IMR-90 (cell line): ENCODE data around the gene MYL2. TPM values are rescaled to one million over a fixed set of nuclear protein-coding genes. Genes with fewer than 3 reads are reported as not detected.

ENCODE experiments used
- ATAC-seq: fragments of 200-7000 bp; cut with Tn5 transposase; 2 replicates; pipeline ENCODE4 v1.9.1; 2020; ENCODE audit warnings: low read depth, mild to moderate bottlenecking, moderate library complexity
- BruUV-seq: library from RNA; stranded (reverse); fragments of 400-500 nt; replicated peaks from 2 replicates; lab custom pipeline; 2021; lab: Mats Ljungman, UMichigan
- CTCF ChIA-PET: fragments of 300-600 bp; formaldehyde crosslinking; extraction: SDS; loops from one replicate; lab custom pipeline; 2021; ENCODE audit warnings: antibody characterized with exemption; lab: Yijun Ruan, JAX
- POLR2A ChIA-PET: fragments of 300-600 bp; sonication (Branson Sonifier 250); formaldehyde crosslinking; loops from one replicate; lab custom pipeline; 2022; ENCODE audit warnings: antibody characterized with exemption; ENCODE audit not compliant: unreplicated experiment; lab: Charles Lee
- DNase-seq: peaks from one replicate; pipeline ENCODE4 v3.0.0; 2013
- H2AFZ ChIP-seq: replicated peaks from 2 replicates; pipeline ENCODE3; 2013; ENCODE audit warnings: low read length, mild to moderate bottlenecking; ENCODE audit not compliant: poor library complexity
- H2AK5ac ChIP-seq: 2 replicates; pipeline ENCODE4 v1.6.1; 2013; ENCODE audit warnings: low read depth, low read length, inconsistent platforms
- H2AK9ac ChIP-seq: replicated peaks from 2 replicates; pipeline ENCODE3; 2013; ENCODE audit warnings: mild to moderate bottlenecking, low read depth, low read length, moderate library complexity; ENCODE audit not compliant: poor library complexity
- H2BK120ac ChIP-seq: 2 replicates; pipeline ENCODE4 v1.6.1; 2013; ENCODE audit warnings: low read depth, low read length, inconsistent platforms
- H2BK15ac ChIP-seq: 3 replicates; pipeline ENCODE4 v1.6.1; 2013; ENCODE audit warnings: low read depth, low read length, inconsistent platforms
- H2BK20ac ChIP-seq: 2 replicates; pipeline ENCODE4 v1.6.1; 2013; ENCODE audit warnings: low read depth, mild to moderate bottlenecking, inconsistent platforms, low read length, moderate library complexity
- H2BK5ac ChIP-seq: 2 replicates; pipeline ENCODE4 v1.6.1; 2013; ENCODE audit warnings: mild to moderate bottlenecking, low read depth, low read length, inconsistent platforms; ENCODE audit not compliant: poor library complexity, severe bottlenecking
- H3K14ac ChIP-seq: replicated peaks from 2 replicates; pipeline ENCODE4 v1.6.1; 2013; ENCODE audit warnings: low read depth, low read length, inconsistent platforms
- H3K18ac ChIP-seq: 2 replicates; pipeline ENCODE4 v1.6.1; 2013; ENCODE audit warnings: low read depth, low read length, control low read depth
- H3K23ac ChIP-seq: 2 replicates; pipeline ENCODE4 v1.6.1; 2013; ENCODE audit warnings: low read depth, low read length, inconsistent platforms
- H3K27ac ChIP-seq: 2 replicates; pipeline ENCODE4 v1.5.1; 2013; ENCODE audit warnings: mild to moderate bottlenecking, control low read depth, low read length; ENCODE audit not compliant: insufficient read depth
- H3K27me3 ChIP-seq: 2 replicates; pipeline ENCODE4 v1.6.1; 2013; ENCODE audit warnings: low read length; ENCODE audit not compliant: control insufficient read depth, insufficient read depth
- H3K36me3 ChIP-seq: 2 replicates; pipeline ENCODE4 v1.6.1; 2013; ENCODE audit warnings: low read length, mixed read lengths; ENCODE audit not compliant: control insufficient read depth, insufficient read depth
- H3K4ac ChIP-seq: 2 replicates; pipeline ENCODE4 v1.6.1; 2013; ENCODE audit warnings: low read depth, low read length, inconsistent platforms
- H3K4me1 ChIP-seq: 2 replicates; pipeline ENCODE4 v1.6.1; 2013; ENCODE audit warnings: low read length, mixed read lengths; ENCODE audit not compliant: control insufficient read depth, insufficient read depth
- H3K4me2 ChIP-seq: 2 replicates; pipeline ENCODE4 v1.6.1; 2013; ENCODE audit warnings: low read depth, mild to moderate bottlenecking, control low read depth, low read length, moderate library complexity
- H3K4me3 ChIP-seq: 2 replicates; pipeline ENCODE4 v1.5.1; 2013; ENCODE audit warnings: low read depth, mild to moderate bottlenecking, control low read depth, low read length, moderate library complexity; ENCODE audit not compliant: insufficient read depth
- H3K56ac ChIP-seq: 2 replicates; pipeline ENCODE4 v1.6.1; 2013; ENCODE audit warnings: low read length, inconsistent platforms; ENCODE audit not compliant: insufficient read depth; ENCODE audit errors: extremely low read depth
- H3K79me1 ChIP-seq, 2 experiments: 2 replicates each; pipeline ENCODE4 v1.6.1; 2013; ENCODE audit warnings: low read length in 2 of 2, inconsistent platforms in 1 of 2, low read depth in 1 of 2
- H3K9ac ChIP-seq: 2 replicates; pipeline ENCODE4 v1.6.1; 2013; ENCODE audit warnings: low read depth, low read length, control low read depth
- H3K9me1 ChIP-seq: 2 replicates; pipeline ENCODE4 v1.6.1; 2013; ENCODE audit warnings: low read length, inconsistent platforms; ENCODE audit not compliant: insufficient read depth
- H3K9me3 ChIP-seq: 2 replicates; pipeline ENCODE4 v1.6.1; 2013; ENCODE audit warnings: low read length; ENCODE audit not compliant: control insufficient read depth, insufficient read depth
- H4K20me1 ChIP-seq: 2 replicates; pipeline ENCODE4 v1.6.1; 2013; ENCODE audit warnings: low read length, inconsistent platforms; ENCODE audit not compliant: insufficient read depth
- H4K5ac ChIP-seq: 2 replicates; pipeline ENCODE4 v1.6.1; 2013; ENCODE audit warnings: mild to moderate bottlenecking, low read depth, low read length, control low read depth
- H4K8ac ChIP-seq, 2 experiments: 2 replicates each; pipeline ENCODE4 v1.6.1; 2013; ENCODE audit warnings: low read depth in 2 of 2, low read length in 2 of 2, control low read depth in 1 of 2, inconsistent platforms in 1 of 2
- H4K91ac ChIP-seq: 2 replicates; pipeline ENCODE4 v1.6.1; 2013; ENCODE audit warnings: low read depth, low read length, inconsistent platforms; ENCODE audit not compliant: insufficient read depth
- BHLHE40 ChIP-seq: fragments of 150-350 bp; IDR thresholded peaks from 2 replicates; pipeline ENCODE4 v1.6.1; 2016; ENCODE audit warnings: mild to moderate bottlenecking, low read depth, low read length
- CHD1 ChIP-seq: IDR thresholded peaks from 2 replicates; pipeline ENCODE4 v1.6.1; 2012; ENCODE audit warnings: low read depth, low read length, improper control_type of control experiment
- MAFK ChIP-seq: IDR thresholded peaks from 2 replicates; pipeline ENCODE4 v1.6.1; 2012; ENCODE audit warnings: low read depth, low read length, improper control_type of control experiment
- MAZ ChIP-seq: IDR thresholded peaks from 2 replicates; pipeline ENCODE4 v1.6.1; 2012; ENCODE audit warnings: low read depth, mild to moderate bottlenecking, low read length, improper control_type of control experiment, moderate library complexity, borderline replicate concordance
- MXI1 ChIP-seq: IDR thresholded peaks from 2 replicates; pipeline ENCODE4 v1.6.1; 2012; ENCODE audit warnings: low read depth, mild to moderate bottlenecking, low read length, moderate library complexity, borderline replicate concordance
- NFE2L2 ChIP-seq: fragments of 150-350 bp; IDR thresholded peaks from 2 replicates; pipeline ENCODE4 v1.6.1; 2016; ENCODE audit warnings: low read depth, mild to moderate bottlenecking, low read length
- RAD21 ChIP-seq: IDR thresholded peaks from 2 replicates; pipeline ENCODE4 v1.6.1; 2012; ENCODE audit warnings: low read length, improper control_type of control experiment
- RCOR1 ChIP-seq: IDR thresholded peaks from 2 replicates; pipeline ENCODE4 v1.6.1; 2012; ENCODE audit warnings: mild to moderate bottlenecking, low read length, improper control_type of control experiment; ENCODE audit not compliant: insufficient replicate concordance
- RFX5 ChIP-seq: IDR thresholded peaks from 2 replicates; pipeline ENCODE4 v1.8.0; 2012; ENCODE audit warnings: low read depth, mild to moderate bottlenecking, low read length, moderate library complexity
- WGBS, 2 experiments: methylation state at CpG; one replicate each; pipeline versions ENCODE4 v1.1.5 to v1.1.7; 2013; ENCODE audit warnings: missing lambda C conversion rate in 2 of 2; ENCODE audit not compliant: insufficient read length in 1 of 2; ENCODE audit errors: extremely low coverage in 2 of 2; 5-methylcytosine and 5-hydroxymethylcytosine counted together
- dilution Hi-C: fragments of 300-500 bp; cut with HindIII; formaldehyde crosslinking; loops from one replicate; pipeline ENCODE4 v1.14.3; 2018; ENCODE audit warnings: low sequenced_read_pairs; ENCODE audit not compliant: unreplicated experiment
- in situ Hi-C: fragments of 300-500 bp; cut with MboI; formaldehyde crosslinking; loops from 3 replicates; pipeline ENCODE4 v1.14.3; 2019; ENCODE audit warnings: low sequenced_read_pairs, inconsistent platforms, mixed read lengths
- intact Hi-C: fragments of 100-400 bp; cut with micrococcal nuclease; formaldehyde crosslinking; loops from 2 replicates; pipeline ENCODE4 v1.10.0; 2022
- polyA plus RNA-seq, 3 experiments: library from polyadenylated mRNA; depleted of rRNA; stranded (reverse); fragments of >200 nt; gene quantifications; 2 replicates each; pipeline ENCODE4 v1.2.3, GENCODE V29; 2012; ENCODE audit warnings: low replicate concordance in 1 of 3
- total RNA-seq: library from RNA; depleted of rRNA; stranded (reverse); fragments of >200 nt; gene quantifications from 2 replicates; pipeline ENCODE4 v1.2.3, GENCODE V29; 2012
- TF ChIP-seq, protein P1 (sequence below): fragments of 150-350 bp; IDR thresholded peaks from 2 replicates; pipeline ENCODE4 v1.6.1; 2016; ENCODE audit warnings: low read depth, mild to moderate bottlenecking, low read length, moderate library complexity, borderline replicate concordance
- TF ChIP-seq, protein P2 (sequence below): fragments of 150-350 bp; IDR thresholded peaks from 2 replicates; pipeline ENCODE4 v1.6.1; 2017; ENCODE audit warnings: mild to moderate bottlenecking, antibody characterized with exemption, low read length, low read depth
- TF ChIP-seq, protein P3 (sequence below): conservative IDR thresholded peaks from 2 replicates; pipeline ENCODE4 v1.5.1; 2012; ENCODE audit warnings: mild to moderate bottlenecking, low read depth, low read length, improper control_type of control experiment

The MYL2 gene
- total and polyA plus RNA-seq, 2 of the 4 experiments (the other 2 are of a cell fraction) = not detected

DNA sequence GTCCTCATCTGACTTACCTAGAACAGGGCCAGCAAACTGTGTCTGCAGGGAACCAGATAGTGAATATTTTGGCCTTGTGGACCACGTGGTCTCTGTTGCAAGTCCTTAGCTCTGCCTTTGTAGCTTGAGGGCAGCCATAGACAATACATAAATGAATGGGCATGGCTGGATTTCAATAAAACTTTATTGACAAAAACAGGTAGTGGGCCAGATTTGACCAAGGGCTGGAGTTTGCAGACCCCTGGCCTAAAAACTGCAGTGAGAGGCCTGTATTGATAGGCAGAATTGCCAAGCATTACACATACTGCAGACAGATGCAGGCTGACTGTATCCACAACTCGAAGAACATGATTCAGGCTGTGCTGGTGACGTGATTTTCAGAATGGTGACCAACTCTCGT is 48.3 kb downstream of the MYL2 start:
- Histone ChIP-seq H3K4ac (no peak overlapping the region), H2BK5ac (no peak overlapping the region), H3K36me3 (no peaks in the 10 kb centered on the region), H2BK120ac (no peak overlapping the region), H3K4me3 (no peak overlapping the region), H3K27me3 (no peaks in the 10 kb centered on the region), H3K56ac (no peak overlapping the region), H2BK20ac (no peak overlapping the region), H2AK5ac (no peak overlapping the region), H3K4me1 (no peaks in the 10 kb centered on the region), H3K4me2 (no peak overlapping the region), H4K91ac (no peak overlapping the region), H2BK15ac (no peak overlapping the region), H3K27ac (no peak overlapping the region), H4K8ac (no peak overlapping the region), H3K9ac (no peak overlapping the region), H4K5ac (no peak overlapping the region), H2AK9ac (no peak overlapping the region), H4K20me1 (no peaks in the 10 kb centered on the region), H3K14ac (no peak overlapping the region), H3K79me1 (no peaks in the 10 kb centered on the region), H3K9me3 (no peaks in the 10 kb centered on the region), H3K23ac (no peak overlapping the region), H3K9me1 (no peaks in the 10 kb centered on the region), H2AFZ (no peak overlapping the region), H3K18ac (no peak overlapping the region)
- no peak for ATAC-seq
- ChIA-PET CTCF (no interaction called here), POLR2A (no interaction called here)
- in situ Hi-C loops (no loop called here), intact Hi-C loops (no loop called here), dilution Hi-C loops (no loop called here)
- no peak for DNase-seq
- WGBS, 2 experiments = no CpG with 5 or more reads among the region's 4 CpGs
- BruUV-seq = no TSS peak
- TF ChIP-seq, protein P1, sequence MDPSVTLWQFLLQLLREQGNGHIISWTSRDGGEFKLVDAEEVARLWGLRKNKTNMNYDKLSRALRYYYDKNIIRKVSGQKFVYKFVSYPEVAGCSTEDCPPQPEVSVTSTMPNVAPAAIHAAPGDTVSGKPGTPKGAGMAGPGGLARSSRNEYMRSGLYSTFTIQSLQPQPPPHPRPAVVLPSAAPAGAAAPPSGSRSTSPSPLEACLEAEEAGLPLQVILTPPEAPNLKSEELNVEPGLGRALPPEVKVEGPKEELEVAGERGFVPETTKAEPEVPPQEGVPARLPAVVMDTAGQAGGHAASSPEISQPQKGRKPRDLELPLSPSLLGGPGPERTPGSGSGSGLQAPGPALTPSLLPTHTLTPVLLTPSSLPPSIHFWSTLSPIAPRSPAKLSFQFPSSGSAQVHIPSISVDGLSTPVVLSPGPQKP = no peak
- TF ChIP-seq, protein P2, sequence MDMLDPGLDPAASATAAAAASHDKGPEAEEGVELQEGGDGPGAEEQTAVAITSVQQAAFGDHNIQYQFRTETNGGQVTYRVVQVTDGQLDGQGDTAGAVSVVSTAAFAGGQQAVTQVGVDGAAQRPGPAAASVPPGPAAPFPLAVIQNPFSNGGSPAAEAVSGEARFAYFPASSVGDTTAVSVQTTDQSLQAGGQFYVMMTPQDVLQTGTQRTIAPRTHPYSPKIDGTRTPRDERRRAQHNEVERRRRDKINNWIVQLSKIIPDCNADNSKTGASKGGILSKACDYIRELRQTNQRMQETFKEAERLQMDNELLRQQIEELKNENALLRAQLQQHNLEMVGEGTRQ = no peak
- TF ChIP-seq CHD1 (no peak), MAZ (no peak), RAD21 (no peak), NFE2L2 (no peak), MXI1 (no peak), RCOR1 (no peak), MAFK (no peak), BHLHE40 (no peak), RFX5 (no peak)
- TF ChIP-seq, protein P3, sequence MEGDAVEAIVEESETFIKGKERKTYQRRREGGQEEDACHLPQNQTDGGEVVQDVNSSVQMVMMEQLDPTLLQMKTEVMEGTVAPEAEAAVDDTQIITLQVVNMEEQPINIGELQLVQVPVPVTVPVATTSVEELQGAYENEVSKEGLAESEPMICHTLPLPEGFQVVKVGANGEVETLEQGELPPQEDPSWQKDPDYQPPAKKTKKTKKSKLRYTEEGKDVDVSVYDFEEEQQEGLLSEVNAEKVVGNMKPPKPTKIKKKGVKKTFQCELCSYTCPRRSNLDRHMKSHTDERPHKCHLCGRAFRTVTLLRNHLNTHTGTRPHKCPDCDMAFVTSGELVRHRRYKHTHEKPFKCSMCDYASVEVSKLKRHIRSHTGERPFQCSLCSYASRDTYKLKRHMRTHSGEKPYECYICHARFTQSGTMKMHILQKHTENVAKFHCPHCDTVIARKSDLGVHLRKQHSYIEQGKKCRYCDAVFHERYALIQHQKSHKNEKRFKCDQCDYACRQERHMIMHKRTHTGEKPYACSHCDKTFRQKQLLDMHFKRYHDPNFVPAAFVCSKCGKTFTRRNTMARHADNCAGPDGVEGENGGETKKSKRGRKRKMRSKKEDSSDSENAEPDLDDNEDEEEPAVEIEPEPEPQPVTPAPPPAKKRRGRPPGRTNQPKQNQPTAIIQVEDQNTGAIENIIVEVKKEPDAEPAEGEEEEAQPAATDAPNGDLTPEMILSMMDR = no peak
